RWPE2 (cell line): ENCODE results near the gene COG8.

Experiments
- ATAC-seq: fragments of 200-7000 bp; cut with Tn5 transposase; 3 replicates; pipeline ENCODE4 v1.9.1; 2021; ENCODE audit warnings: low read depth
- DNase-seq: peaks from one replicate; pipeline ENCODE4 v3.0.0-alpha.2; 2020; ENCODE audit warnings: low spot score
- H3K27ac ChIP-seq: fragments of 450-650 bp; 2 replicates; pipeline ENCODE4 v1.5.1; 2017; ENCODE audit warnings: mild to moderate bottlenecking; ENCODE audit not compliant: poor library complexity, severe bottlenecking
- H3K27me3 ChIP-seq: fragments of 250-450 bp; sonication (Bioruptor Pico); 2 replicates; pipeline ENCODE4 v1.5.1; 2021; ENCODE audit warnings: mild to moderate bottlenecking, moderate library complexity; ENCODE audit not compliant: insufficient read depth, poor library complexity, severe bottlenecking
- H3K36me3 ChIP-seq: fragments of 250-450 bp; sonication (Bioruptor Pico); 2 replicates; pipeline ENCODE4 v1.5.1; 2020; ENCODE audit warnings: low read depth, mild to moderate bottlenecking, moderate library complexity
- H3K4me1 ChIP-seq: fragments of 250-450 bp; sonication (Bioruptor Pico); 2 replicates; pipeline ENCODE4 v1.5.1; 2021; ENCODE audit warnings: mild to moderate bottlenecking, moderate library complexity; ENCODE audit not compliant: insufficient read depth, poor library complexity, severe bottlenecking
- H3K4me3 ChIP-seq: fragments of 250-450 bp; sonication (Bioruptor Pico); 2 replicates; pipeline ENCODE4 v1.5.1; 2021; ENCODE audit warnings: mild to moderate bottlenecking, moderate library complexity; ENCODE audit not compliant: severe bottlenecking
- H3K9me3 ChIP-seq: fragments of 250-450 bp; sonication (Bioruptor Pico); 2 replicates; pipeline ENCODE4 v1.5.1; 2021; ENCODE audit warnings: mild to moderate bottlenecking, moderate library complexity; ENCODE audit not compliant: severe bottlenecking
- CTCF ChIP-seq: fragments of 450-650 bp; IDR thresholded peaks from one replicate; pipeline ENCODE4 v1.5.1; 2017; ENCODE audit warnings: mild to moderate bottlenecking, moderate library complexity; ENCODE audit not compliant: poor library complexity, severe bottlenecking

The COG8 gene

DNA sequence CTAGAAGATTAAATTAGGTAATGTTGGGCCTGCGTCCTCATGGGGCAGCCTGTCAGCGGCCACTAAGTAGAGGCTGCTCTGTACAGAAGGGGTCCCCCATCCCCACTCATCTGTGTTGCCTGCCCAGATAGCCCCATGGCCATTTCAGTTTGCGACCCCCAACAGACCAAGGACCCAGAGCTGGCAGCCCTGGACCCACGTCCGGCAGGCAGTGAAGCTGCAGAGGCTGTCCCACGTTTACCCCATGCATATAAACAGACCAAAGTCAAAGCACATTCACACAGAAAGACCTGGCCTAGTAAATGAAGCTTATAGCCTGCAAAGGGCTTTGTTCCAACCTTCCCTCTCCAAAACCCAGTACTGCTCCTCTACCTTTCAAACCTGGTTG, 13.6 kb downstream of the COG8 start:
- no peak for TF ChIP-seq CTCF
- H3K9me3 ChIP-seq, result no peaks in the 10 kb centered on the region
- H3K4me1 ChIP-seq, result peaks cover 13% of the 10 kb centered on the region
- H3K27me3 ChIP-seq, result no peaks in the 10 kb centered on the region
- no peak overlapping the region for H3K27ac ChIP-seq
- no peak for ATAC-seq
- peak; percentile 38 for DNase-seq
- no peak overlapping the region for H3K4me3 ChIP-seq
- peaks cover 81% of the 10 kb centered on the region for H3K36me3 ChIP-seq

DNA sequence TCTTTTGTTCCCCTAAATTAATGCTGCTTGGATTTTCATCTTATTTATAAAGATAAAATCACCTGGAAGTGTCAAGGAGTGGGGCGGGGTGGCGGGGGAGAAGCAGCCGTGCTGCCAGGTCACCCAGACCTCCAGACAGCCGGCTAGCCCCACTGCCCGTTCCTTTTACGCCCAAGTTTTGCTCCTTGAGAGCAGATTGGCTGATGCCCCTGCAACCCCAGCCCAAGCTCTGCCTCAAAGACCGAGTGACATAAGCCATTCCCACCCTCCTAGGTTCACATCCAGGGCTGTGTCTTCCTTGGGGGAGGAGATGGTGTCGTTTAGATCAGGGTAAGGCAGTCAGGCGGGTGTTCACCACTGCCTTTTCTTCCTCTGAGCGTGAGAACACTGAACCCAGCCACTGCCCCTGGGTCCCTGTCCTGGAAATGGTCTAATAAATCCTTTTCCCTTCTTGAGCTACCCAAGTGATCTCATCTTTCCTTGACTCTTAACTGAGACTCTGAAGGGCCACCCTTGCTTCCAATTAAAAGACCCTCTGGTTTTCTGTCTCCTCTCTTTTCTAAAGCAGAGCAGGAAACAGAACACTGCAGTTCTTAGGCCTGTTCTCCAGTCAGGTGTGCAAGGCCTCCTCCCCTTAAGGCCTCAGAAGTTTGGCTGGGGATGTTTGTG, 14.6 kb downstream of the COG8 start:
- Histone ChIP-seq H3K9me3 (no peaks in the 10 kb centered on the region), H3K27ac (no peak overlapping the region), H3K36me3 (peaks cover 91% of the 10 kb centered on the region), H3K27me3 (no peaks in the 10 kb centered on the region), H3K4me1 (peaks cover 13% of the 10 kb centered on the region), H3K4me3 (no peak overlapping the region)
- DNase-seq, result no peak
- no peak for TF ChIP-seq CTCF
- ATAC-seq, result no peak

DNA sequence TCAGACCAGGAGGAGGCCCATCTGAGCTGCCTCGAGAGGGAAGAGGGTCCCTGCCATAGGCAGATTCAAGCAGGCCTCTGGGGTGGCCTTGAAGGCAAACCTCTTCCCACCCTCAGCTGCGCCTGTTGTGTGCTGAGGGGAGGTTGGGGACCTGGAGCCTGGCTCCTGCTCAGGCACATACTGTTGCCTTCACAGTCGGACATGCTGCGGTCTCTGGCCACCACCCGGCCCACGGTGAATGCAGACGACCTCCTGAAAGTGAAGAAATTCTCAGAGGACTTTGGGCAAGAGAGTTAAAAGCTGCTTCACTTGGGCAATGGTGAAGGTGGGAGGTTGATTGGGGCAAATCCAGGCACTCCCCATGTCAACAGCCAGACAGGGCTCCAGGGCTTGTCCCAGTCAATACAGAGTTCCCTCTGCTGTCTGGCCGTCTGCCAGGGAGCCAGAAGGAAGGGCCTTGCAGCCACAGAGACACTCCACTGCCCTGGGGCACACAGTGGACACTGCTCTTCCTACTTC, 15.3 kb downstream of the COG8 start:
- Histone ChIP-seq H3K36me3 (peaks cover 98% of the 10 kb centered on the region), H3K27me3 (no peaks in the 10 kb centered on the region), H3K27ac (no peak overlapping the region), H3K9me3 (no peaks in the 10 kb centered on the region), H3K4me3 (no peak overlapping the region), H3K4me1 (peaks cover 13% of the 10 kb centered on the region)
- no peak for DNase-seq
- ATAC-seq, result no peak; the same call in 2 of the 3 replicates
- TF ChIP-seq CTCF, result no peak

GRCh38 chr16:69323415-69323814, 15.9 kb downstream of the COG8 start:
- peaks cover 98% of the 10 kb centered on the region for H3K36me3 ChIP-seq
- no peaks in the 10 kb centered on the region for H3K27me3 ChIP-seq
- ATAC-seq (no peak), DNase-seq (no peak)
- H3K4me3 ChIP-seq, result no peak overlapping the region
- H3K9me3 ChIP-seq, result no peaks in the 10 kb centered on the region
- TF ChIP-seq CTCF, result no peak
- H3K4me1 ChIP-seq, result peaks cover 12% of the 10 kb centered on the region
- H3K27ac ChIP-seq, result no peak overlapping the region

GRCh38 chr16:69322343-69322742, 17.0 kb downstream of the COG8 start:
- Histone ChIP-seq H3K4me3 (no peak overlapping the region), H3K4me1 (peaks cover 5% of the 10 kb centered on the region), H3K27me3 (no peaks in the 10 kb centered on the region), H3K27ac (no peak overlapping the region), H3K36me3 (peaks cover 95% of the 10 kb centered on the region), H3K9me3 (no peaks in the 10 kb centered on the region)
- ATAC-seq (no peak), DNase-seq (no peak)
- TF ChIP-seq CTCF, result no peak
